Measurements from ENCODE around the gene CLIP2. TPM values are rescaled to one million over a fixed set of nuclear protein-coding genes. Genes with fewer than 3 reads are reported as not detected.
"Not testable (repeated sequence)": the region's sequence is repeated elsewhere in the genome, so short reads cannot be mapped to it uniquely, and the experiment has no call there.

CLIP2 gene
- total RNA-seq: 24.1 TPM
- long read RNA-seq, full-length matches to known transcripts: 19 of 51 reads
- long read RNA-seq, partial matches to known transcripts: 15 of 51 reads
- long read RNA-seq, other reads (novel, unspliced or antisense): 17 of 51 reads

- Histone ChIP-seq H3K4me1 (peaks cover 28% of the 10 kb centered on the region), H3K4me3 (peak within 1 kb of the TSS; percentile 72), H3K36me3 (no peaks in the 10 kb centered on the region), H3K9me3 (no peaks in the 10 kb centered on the region), H3K27ac (peak within 1 kb of the TSS; percentile 51), H3K27me3 (ENCODE audit: low read depth) (no peaks in the 10 kb centered on the region)
- intact Hi-C loops (cut with DNase I): no loop called here
- ATAC-seq (peak; percentile 92 to 94), DNase-seq (peak; percentile 87)
- TF ChIP-seq CTCF (IDR thresholded peaks at IDR 0.05): no peak
Observed at GRCh38 chr7:74289018-74289658, at the start of gene CLIP2. CLIP2 (plus strand) TSS chr7:74289407; CDS start chr7:74317547, 28,140 bp downstream.

- DNase-seq (no peak), ATAC-seq (no peak)
- H3K27me3 ChIP-seq (ENCODE audit: low read depth): no peaks in the 10 kb centered on the region
- intact Hi-C loops (cut with DNase I): no loop called here
- no peak overlapping the region for H3K27ac ChIP-seq
- no peaks in the 10 kb centered on the region for H3K9me3 ChIP-seq
- no peak overlapping the region for H3K4me3 ChIP-seq
- no peak for TF ChIP-seq CTCF (IDR thresholded peaks at IDR 0.05)
- H3K4me1 ChIP-seq: peaks cover 5% of the 10 kb centered on the region
- H3K36me3 ChIP-seq: peaks cover 96% of the 10 kb centered on the region
Observed at GRCh38 chr7:74240482-74240881, 48.7 kb upstream of the CLIP2 start.

- no peak for DNase-seq
- H3K4me3 ChIP-seq: no peak overlapping the region
- H3K4me1 ChIP-seq: peaks cover 5% of the 10 kb centered on the region
- no peak for TF ChIP-seq CTCF (IDR thresholded peaks at IDR 0.05)
- H3K27me3 ChIP-seq (ENCODE audit: low read depth): no peaks in the 10 kb centered on the region
- intact Hi-C loops (cut with DNase I): no loop called here
- H3K27ac ChIP-seq: no peak overlapping the region
- no peak for ATAC-seq
- H3K36me3 ChIP-seq: peaks cover 93% of the 10 kb centered on the region
- H3K9me3 ChIP-seq: no peaks in the 10 kb centered on the region
Observed at GRCh38 chr7:74242122-74242443, 47.1 kb upstream of the CLIP2 start.

- H3K9me3 ChIP-seq: no peaks in the 10 kb centered on the region
- no peak overlapping the region for H3K4me3 ChIP-seq
- ATAC-seq (no peak), DNase-seq (no peak)
- H3K27ac ChIP-seq: no peak overlapping the region
- intact Hi-C loops (cut with DNase I): no loop called here
- TF ChIP-seq CTCF (IDR thresholded peaks at IDR 0.05): no peak
- H3K27me3 ChIP-seq (ENCODE audit: low read depth): no peaks in the 10 kb centered on the region
- H3K36me3 ChIP-seq: peaks cover 94% of the 10 kb centered on the region
- H3K4me1 ChIP-seq: peaks cover 5% of the 10 kb centered on the region
Observed at GRCh38 chr7:74246497-74246896, 42.7 kb upstream of the CLIP2 start.

- peaks cover 4% of the 10 kb centered on the region for H3K4me1 ChIP-seq
- no peaks in the 10 kb centered on the region for H3K27me3 ChIP-seq (ENCODE audit: low read depth)
- no peaks in the 10 kb centered on the region for H3K9me3 ChIP-seq
- intact Hi-C loops (cut with DNase I): no loop called here
- H3K36me3 ChIP-seq: peaks cover 78% of the 10 kb centered on the region
- DNase-seq (no peak), ATAC-seq (no peak)
- no peak overlapping the region for H3K4me3 ChIP-seq
- H3K27ac ChIP-seq: no peak overlapping the region
- no peak for TF ChIP-seq CTCF (IDR thresholded peaks at IDR 0.05)
Observed at GRCh38 chr7:74248156-74248555, 41.1 kb upstream of the CLIP2 start.

GRCh38 chr7:74249058-74249457 lies 40.1 kb upstream of the CLIP2 start:
- H3K9me3 ChIP-seq; DNase-seq; H3K4me3 ChIP-seq; intact Hi-C loops (cut with DNase I); ATAC-seq; H3K27ac ChIP-seq; H3K27me3 ChIP-seq (ENCODE audit: low read depth): not testable (repeated sequence)
- Histone ChIP-seq H3K36me3 (peaks cover 70% of the 10 kb centered on the region), H3K4me1 (peaks cover 11% of the 10 kb centered on the region)

All from lower lobe of right lung (tissue), 2 donors.